ENCODE results near the gene AUTS2.

AUTS2 gene

DNA sequence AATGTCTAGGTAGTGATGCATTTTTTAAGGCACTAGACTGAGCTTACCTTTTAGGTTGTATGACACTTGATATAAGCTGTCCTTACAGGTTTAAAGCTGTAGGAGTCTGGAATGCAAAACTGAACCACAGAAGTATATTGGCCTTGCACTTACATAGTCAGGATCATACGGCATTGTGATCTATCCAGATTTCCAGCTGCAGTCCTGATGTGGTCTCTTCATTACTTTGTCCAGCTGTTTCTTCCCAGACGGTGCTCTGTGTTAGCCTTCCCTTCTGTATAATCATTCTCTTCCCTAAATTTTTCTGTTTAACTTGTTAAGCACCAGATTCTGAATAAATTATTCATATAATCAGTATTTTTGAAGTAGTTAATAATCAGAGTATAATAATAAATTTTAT lies 67.1 kb downstream of the AUTS2 start:
- Histone ChIP-seq H3K9me3 (ENCODE audit: insufficient read depth, low read depth, low read length) (no peaks in the 10 kb centered on the region), H3K4me1 (ENCODE audit: insufficient read depth, low read length) (peaks cover 6% of the 10 kb centered on the region; the same call in 1 of the 2 replicates), H3K9ac (ENCODE audit: low read depth, low read length) (no peak overlapping the region), H3K4me3 (ENCODE audit: low read length) (no peak overlapping the region), H3K27ac (ENCODE audit: low read length) (no peak overlapping the region), H3K27me3 (ENCODE audit: insufficient read depth, low read length) (no peaks in the 10 kb centered on the region), H3K36me3 (ENCODE audit: insufficient read depth, low read depth, low read length) (no peaks in the 10 kb centered on the region)

DNA sequence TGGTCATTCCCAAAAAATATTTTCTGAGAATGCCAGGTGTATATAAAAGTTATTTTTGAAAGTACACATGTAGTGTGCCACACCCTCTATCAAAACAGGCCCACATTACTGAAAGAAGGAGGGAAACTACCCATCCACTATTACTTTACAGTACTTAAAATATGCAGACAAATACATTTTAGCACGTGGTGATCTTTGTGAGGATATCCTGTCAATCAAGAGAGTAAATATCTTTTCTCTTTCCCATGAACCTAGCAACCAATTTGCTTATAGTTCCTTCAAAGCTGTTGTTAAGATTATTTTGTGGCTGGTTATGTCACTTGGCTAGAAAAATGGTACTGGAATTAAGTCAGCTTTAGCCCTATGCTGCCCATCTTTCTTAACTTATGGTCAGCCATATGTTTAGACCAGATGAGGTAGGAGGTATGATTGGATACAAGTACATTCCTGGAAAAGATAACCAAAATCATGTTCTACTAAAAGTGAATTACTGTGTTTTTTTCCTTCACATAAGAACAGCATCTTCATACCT lies 70.1 kb downstream of the AUTS2 start:
- H3K9ac ChIP-seq (ENCODE audit: low read depth, low read length) = no peak overlapping the region
- H3K4me3 ChIP-seq (ENCODE audit: low read length) = no peak overlapping the region
- H3K36me3 ChIP-seq (ENCODE audit: insufficient read depth, low read depth, low read length) = no peaks in the 10 kb centered on the region
- no peaks in the 10 kb centered on the region for H3K27me3 ChIP-seq (ENCODE audit: insufficient read depth, low read length)
- H3K27ac ChIP-seq (ENCODE audit: low read length) = no peak overlapping the region
- H3K4me1 ChIP-seq (ENCODE audit: insufficient read depth, low read length) = 0 out of 2 replicates have a peak, but pooled peaks cover 5% of the 10 kb centered on the region
- H3K9me3 ChIP-seq (ENCODE audit: insufficient read depth, low read depth, low read length) = no peaks in the 10 kb centered on the region

DNA sequence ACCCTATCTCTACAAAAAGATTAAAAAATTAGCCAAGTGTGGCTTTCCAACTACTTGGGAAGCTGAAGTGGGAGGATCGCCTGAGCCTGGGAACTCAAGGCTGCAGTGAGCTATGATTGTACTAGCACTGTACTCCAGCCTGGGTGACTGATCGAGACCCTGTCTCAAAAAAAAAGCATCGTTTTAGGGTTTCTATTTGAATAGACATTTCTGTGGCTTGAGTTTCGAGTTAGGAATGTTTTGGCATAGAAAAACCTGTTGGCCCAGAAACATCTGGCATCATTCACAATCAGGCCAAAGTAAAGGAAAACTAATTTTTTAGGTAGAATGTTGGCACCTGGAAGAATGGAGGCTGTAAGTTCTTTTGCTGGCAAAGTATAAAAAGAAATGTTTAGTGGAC lies 72.4 kb downstream of the AUTS2 start:
- peaks cover 9% of the 10 kb centered on the region; the same call in 1 of the 2 replicates for H3K4me1 ChIP-seq (ENCODE audit: insufficient read depth, low read length)
- no peak overlapping the region for H3K27ac ChIP-seq (ENCODE audit: low read length)
- H3K27me3 ChIP-seq (ENCODE audit: insufficient read depth, low read length) = no peaks in the 10 kb centered on the region
- no peaks in the 10 kb centered on the region for H3K36me3 ChIP-seq (ENCODE audit: insufficient read depth, low read depth, low read length)
- no peaks in the 10 kb centered on the region for H3K9me3 ChIP-seq (ENCODE audit: insufficient read depth, low read depth, low read length)
- no peak overlapping the region for H3K9ac ChIP-seq (ENCODE audit: low read depth, low read length)
- H3K4me3 ChIP-seq (ENCODE audit: low read length) = no peak overlapping the region

DNA sequence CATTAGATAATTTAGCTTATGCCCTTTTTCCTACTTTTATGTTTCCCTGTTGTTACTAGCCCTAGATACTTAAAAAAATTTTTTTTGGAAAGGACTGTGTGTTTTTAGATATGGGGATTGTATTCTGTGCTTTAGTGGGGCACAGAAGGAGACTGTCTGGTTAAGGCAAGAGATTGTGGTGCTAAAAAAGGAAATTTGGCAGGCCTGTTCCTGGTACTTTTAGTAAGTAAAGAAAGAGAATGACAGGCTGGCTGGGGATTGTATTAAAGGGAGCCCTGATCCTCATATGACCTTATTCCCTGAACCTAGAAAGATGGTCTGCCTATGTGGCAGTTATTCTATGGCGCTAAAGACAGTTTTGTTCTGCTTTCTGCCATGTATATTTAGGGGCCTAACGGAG lies 74.8 kb downstream of the AUTS2 start:
- no peak overlapping the region for H3K9ac ChIP-seq (ENCODE audit: low read depth, low read length)
- no peaks in the 10 kb centered on the region for H3K27me3 ChIP-seq (ENCODE audit: insufficient read depth, low read length)
- H3K27ac ChIP-seq (ENCODE audit: low read length) = no peak overlapping the region
- no peak overlapping the region for H3K4me3 ChIP-seq (ENCODE audit: low read length)
- no peaks in the 10 kb centered on the region for H3K9me3 ChIP-seq (ENCODE audit: insufficient read depth, low read depth, low read length)
- peaks cover 29% of the 10 kb centered on the region for H3K4me1 ChIP-seq (ENCODE audit: insufficient read depth, low read length)
- no peaks in the 10 kb centered on the region for H3K36me3 ChIP-seq (ENCODE audit: insufficient read depth, low read depth, low read length)

DNA sequence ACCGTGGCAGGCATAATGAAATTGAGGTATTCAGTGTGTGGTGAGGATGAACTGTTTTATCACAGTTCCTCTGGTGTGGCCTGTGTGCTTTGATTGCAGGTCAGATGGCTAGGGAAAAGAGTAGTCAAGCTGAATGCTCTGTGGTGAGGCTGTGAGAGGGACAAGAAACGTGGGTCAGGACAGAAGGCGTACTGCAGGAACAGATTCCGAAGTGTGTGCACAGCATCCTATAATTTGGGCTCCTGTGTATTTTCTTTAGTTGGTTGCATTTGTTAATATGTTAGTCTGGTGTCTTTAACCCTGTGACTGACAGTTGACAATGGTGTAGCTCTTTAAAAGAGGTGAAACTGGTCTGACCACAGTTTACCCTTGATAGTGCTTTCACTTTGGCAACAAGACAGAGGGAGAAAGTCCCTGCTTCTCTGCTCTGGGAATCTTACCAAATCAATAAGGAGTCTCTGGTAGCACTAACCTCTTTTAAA lies 76.5 kb downstream of the AUTS2 start:
- H3K9me3 ChIP-seq (ENCODE audit: insufficient read depth, low read depth, low read length) = no peaks in the 10 kb centered on the region

DNA sequence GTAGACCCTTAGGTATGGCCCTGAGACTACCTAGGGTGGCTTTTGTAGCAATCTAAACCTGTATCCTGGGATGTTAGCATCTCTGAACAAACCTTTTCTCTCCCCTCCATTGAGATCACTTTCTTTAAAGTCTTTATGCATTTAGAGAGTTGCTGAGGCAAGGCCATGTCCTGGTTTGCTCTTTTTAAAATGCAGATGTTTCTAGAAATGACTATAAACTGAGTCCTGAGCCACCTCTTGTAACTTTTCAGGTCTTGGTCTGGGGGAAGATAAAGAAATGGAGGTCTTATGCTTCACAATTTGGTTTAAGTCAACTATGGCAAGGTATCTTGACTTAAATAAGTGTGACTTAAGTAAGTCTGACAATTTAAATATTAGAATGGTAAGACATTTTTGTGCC lies 78.0 kb downstream of the AUTS2 start:
- Histone ChIP-seq H3K4me1 (ENCODE audit: insufficient read depth, low read length) (peaks cover 26% of the 10 kb centered on the region), H3K27me3 (ENCODE audit: insufficient read depth, low read length) (no peaks in the 10 kb centered on the region), H3K27ac (ENCODE audit: low read length) (no peak overlapping the region), H3K9ac (ENCODE audit: low read depth, low read length) (no peak overlapping the region), H3K9me3 (ENCODE audit: insufficient read depth, low read depth, low read length) (no peaks in the 10 kb centered on the region), H3K4me3 (ENCODE audit: low read length) (no peak overlapping the region), H3K36me3 (ENCODE audit: insufficient read depth, low read depth, low read length) (no peaks in the 10 kb centered on the region)

More for the DNA sequence above, 76.5 kb downstream of the AUTS2 start:
- Histone ChIP-seq H3K4me1 (ENCODE audit: insufficient read depth, low read length) (peaks cover 31% of the 10 kb centered on the region), H3K9ac (ENCODE audit: low read depth, low read length) (no peak overlapping the region), H3K36me3 (ENCODE audit: insufficient read depth, low read depth, low read length) (no peaks in the 10 kb centered on the region), H3K27ac (ENCODE audit: low read length) (no peak overlapping the region), H3K4me3 (ENCODE audit: low read length) (no peak overlapping the region), H3K27me3 (ENCODE audit: insufficient read depth, low read length) (no peaks in the 10 kb centered on the region)

DNA sequence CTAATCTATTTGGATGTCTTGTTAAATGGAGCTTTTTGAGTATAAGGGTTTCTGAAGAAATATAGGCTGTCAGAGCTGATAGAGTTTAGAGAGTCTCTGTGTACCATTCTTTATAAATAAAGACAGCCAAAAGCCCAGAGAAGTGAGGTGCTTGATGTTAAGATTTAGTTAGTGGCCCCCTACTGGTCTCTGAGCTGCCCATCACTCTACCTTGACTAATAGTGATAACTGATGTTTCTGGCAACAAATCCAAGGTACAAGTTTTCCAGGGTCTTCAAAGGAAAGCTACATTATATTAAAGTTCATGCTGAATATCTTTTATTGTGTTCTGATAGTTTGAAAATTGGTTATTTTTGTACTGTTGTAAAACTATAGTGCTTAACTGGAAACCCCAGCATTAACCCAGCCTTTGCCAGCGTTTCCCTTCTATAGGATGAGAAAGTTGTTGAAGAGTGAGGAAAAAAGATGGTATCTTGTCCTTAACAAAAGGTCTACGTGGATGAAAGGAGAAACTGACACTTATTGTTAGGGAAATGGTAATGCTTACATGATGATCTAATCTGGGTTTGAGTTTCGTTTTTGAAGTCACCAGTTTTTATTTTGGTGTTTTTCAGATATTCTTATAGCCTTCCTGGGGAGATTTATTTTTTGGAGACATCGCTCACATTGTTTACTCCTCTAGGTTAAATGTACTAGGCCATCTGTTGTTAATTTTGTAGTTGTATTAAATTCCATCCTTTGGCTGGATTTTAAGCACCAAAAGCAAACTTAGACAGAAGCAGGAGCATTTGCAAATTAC lies 79.0 kb downstream of the AUTS2 start:
- no peak overlapping the region for H3K27ac ChIP-seq (ENCODE audit: low read length)
- no peak overlapping the region for H3K9ac ChIP-seq (ENCODE audit: low read depth, low read length)
- H3K4me3 ChIP-seq (ENCODE audit: low read length) = no peak overlapping the region

DNA sequence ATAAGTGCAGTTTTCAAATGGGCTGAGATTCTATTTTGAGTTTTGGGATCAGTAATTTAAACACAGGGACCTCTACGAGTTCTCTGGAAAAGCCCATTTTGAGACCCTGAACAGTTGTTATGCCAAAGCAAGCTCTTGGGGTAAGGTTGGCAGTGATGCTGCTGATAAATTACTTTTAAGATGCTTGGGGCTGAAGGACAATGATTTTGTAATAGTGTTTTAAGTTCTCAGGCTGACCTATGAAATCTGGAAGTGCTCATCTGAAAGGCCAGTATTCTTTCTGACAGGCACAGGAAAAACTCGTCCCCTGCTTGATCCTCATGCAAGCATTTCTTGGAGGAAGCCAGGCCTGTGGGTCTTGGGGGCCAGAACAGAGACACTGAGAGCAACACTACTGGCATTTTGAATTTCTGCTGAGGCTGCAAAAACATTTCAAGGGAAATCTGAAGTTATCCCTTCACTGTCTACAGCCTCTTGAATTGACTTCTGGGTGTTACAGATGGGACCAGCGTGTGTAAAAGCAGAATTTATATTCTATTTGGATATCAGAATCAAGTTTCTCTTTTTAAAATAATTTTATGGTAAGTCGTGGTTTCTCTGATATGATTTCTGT lies 79.7 kb downstream of the AUTS2 start:
- Histone ChIP-seq H3K36me3 (ENCODE audit: insufficient read depth, low read depth, low read length) (no peaks in the 10 kb centered on the region), H3K9me3 (ENCODE audit: insufficient read depth, low read depth, low read length) (no peaks in the 10 kb centered on the region), H3K27ac (ENCODE audit: low read length) (no peak overlapping the region), H3K4me1 (ENCODE audit: insufficient read depth, low read length) (peaks cover 26% of the 10 kb centered on the region), H3K9ac (ENCODE audit: low read depth, low read length) (no peak overlapping the region), H3K27me3 (ENCODE audit: insufficient read depth, low read length) (no peaks in the 10 kb centered on the region), H3K4me3 (ENCODE audit: low read length) (no peak overlapping the region)

More for the DNA sequence above, 79.0 kb downstream of the AUTS2 start:
- Histone ChIP-seq H3K4me1 (ENCODE audit: insufficient read depth, low read length) (peaks cover 26% of the 10 kb centered on the region), H3K36me3 (ENCODE audit: insufficient read depth, low read depth, low read length) (no peaks in the 10 kb centered on the region), H3K27me3 (ENCODE audit: insufficient read depth, low read length) (no peaks in the 10 kb centered on the region), H3K9me3 (ENCODE audit: insufficient read depth, low read depth, low read length) (no peaks in the 10 kb centered on the region)

DNA sequence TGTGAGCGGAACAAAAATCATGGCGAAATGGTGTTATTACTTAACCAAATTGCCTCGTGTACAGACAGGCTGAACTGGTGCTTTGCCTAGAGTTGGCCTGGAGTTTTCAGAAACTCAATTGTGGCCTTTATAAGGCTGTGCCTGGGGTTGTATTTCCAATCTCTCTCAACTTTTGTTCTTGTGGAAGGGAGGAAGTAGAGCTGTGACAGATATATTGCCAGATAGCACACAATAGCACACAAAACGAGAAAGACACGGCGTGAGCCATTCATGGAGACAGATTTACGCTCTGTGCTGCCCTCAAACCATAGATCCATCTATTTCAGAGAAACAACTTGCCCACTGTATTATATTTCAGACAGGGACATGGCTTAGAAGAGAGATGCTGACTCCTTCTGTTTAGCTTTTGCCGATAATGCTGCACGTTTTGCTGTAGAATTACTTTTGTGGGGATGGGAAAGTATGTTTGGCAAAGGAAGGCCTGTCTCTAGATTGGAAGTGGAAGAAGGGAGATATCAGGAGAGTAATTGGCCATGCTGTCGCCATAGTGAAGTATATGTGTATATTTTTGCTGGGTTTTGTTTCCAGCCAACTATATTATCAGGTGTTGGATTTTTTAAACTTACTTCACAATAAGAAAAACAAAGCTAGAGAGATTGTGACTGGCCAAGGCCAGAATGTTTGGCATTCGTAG lies 80.4 kb downstream of the AUTS2 start:
- Histone ChIP-seq H3K27ac (ENCODE audit: low read length) (no peak overlapping the region), H3K27me3 (ENCODE audit: insufficient read depth, low read length) (no peaks in the 10 kb centered on the region), H3K4me3 (ENCODE audit: low read length) (no peak overlapping the region), H3K4me1 (ENCODE audit: insufficient read depth, low read length) (peaks cover 29% of the 10 kb centered on the region), H3K9me3 (ENCODE audit: insufficient read depth, low read depth, low read length) (no peaks in the 10 kb centered on the region), H3K9ac (ENCODE audit: low read depth, low read length) (no peak overlapping the region), H3K36me3 (ENCODE audit: insufficient read depth, low read depth, low read length) (no peaks in the 10 kb centered on the region)

DNA sequence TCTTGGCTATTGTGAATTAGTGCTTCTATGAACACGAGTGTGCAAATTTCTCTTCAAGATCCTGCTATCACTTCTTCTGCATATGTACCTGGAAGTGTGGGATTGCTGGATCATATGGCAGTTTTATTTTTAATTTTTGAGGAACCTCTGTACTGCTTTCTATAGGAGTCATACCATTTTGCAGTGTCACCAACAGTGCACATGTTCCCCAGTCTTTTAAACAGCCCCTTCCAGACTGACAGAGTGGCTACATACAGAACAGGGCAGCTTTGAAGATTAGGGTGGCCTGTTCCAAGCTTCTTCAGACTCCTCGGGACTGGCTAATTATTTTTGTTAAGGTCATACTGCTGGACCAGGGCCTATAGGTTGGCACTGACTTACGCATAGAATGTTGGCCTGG lies 82.9 kb downstream of the AUTS2 start:
- Histone ChIP-seq H3K36me3 (ENCODE audit: insufficient read depth, low read depth, low read length) (no peaks in the 10 kb centered on the region), H3K9me3 (ENCODE audit: insufficient read depth, low read depth, low read length) (no peaks in the 10 kb centered on the region), H3K27ac (ENCODE audit: low read length) (no peak overlapping the region), H3K4me3 (ENCODE audit: low read length) (no peak overlapping the region), H3K27me3 (ENCODE audit: insufficient read depth, low read length) (no peaks in the 10 kb centered on the region), H3K4me1 (ENCODE audit: insufficient read depth, low read length) (peaks cover 26% of the 10 kb centered on the region), H3K9ac (ENCODE audit: low read depth, low read length) (no peak overlapping the region)

DNA sequence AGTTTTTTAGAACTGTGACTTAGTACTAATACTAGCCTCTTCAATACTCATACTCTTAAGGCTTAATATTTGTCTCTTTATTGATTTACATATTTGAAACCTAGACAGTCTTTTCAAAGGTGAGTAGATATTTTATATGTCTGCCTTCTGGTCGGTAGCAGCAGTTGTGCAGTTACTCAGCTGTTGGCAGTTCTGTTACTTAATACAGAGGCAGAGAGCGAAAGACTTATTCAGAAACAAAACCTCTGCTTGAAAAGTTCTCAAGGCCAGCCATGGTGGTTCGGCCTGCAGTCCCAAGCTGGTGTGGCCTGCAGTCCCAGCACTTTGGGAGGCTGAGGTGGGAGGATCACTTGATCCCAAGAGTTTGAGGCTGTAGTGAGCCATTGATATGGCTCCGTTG lies 84.2 kb downstream of the AUTS2 start:
- no peaks in the 10 kb centered on the region for H3K9me3 ChIP-seq (ENCODE audit: insufficient read depth, low read depth, low read length)
- H3K27ac ChIP-seq (ENCODE audit: low read length) = no peak overlapping the region
- H3K4me1 ChIP-seq (ENCODE audit: insufficient read depth, low read length) = peaks cover 14% of the 10 kb centered on the region
- no peaks in the 10 kb centered on the region for H3K36me3 ChIP-seq (ENCODE audit: insufficient read depth, low read depth, low read length)
- H3K9ac ChIP-seq (ENCODE audit: low read depth, low read length) = no peak overlapping the region
- no peak overlapping the region for H3K4me3 ChIP-seq (ENCODE audit: low read length)
- H3K27me3 ChIP-seq (ENCODE audit: insufficient read depth, low read length) = no peaks in the 10 kb centered on the region

All from iPS-20b (cell line).